Left renal cortex interstitium (tissue), 4 donors: ENCODE results near the gene PUS10. TPM values are rescaled to one million over a fixed set of nuclear protein-coding genes. Genes with fewer than 3 reads are reported as not detected.

Source experiments
- DNase-seq, 4 donors: peaks; one replicate each; pipeline ENCODE4 v3.0.0-alpha.2; 2013; ENCODE audit warnings: low read depth in 4 of 4, low spot score in 2 of 4, missing footprints in 1 of 4
- polyA plus RNA-seq, 4 donors: library from polyadenylated mRNA; unstranded; fragments of 120-200 nt; gene quantifications; one replicate each; pipeline ENCODE4 v1.2.1, GENCODE V29; 2013; ENCODE audit not compliant: insufficient read length in 4 of 4

The PUS10 gene
- polyA plus RNA-seq, 4 donors = 9.8 to 12.1 (median 10.4) TPM

- DNase-seq = no peak
Measured at GRCh38 chr2:60974652-60975051, 43.4 kb downstream of the PUS10 start.

- DNase-seq = no peak
Measured at GRCh38 chr2:60973705-60974104, 44.4 kb downstream of the PUS10 start.

- DNase-seq = no peak
Measured at GRCh38 chr2:60972889-60973656, 45.0 kb downstream of the PUS10 start.

DNA sequence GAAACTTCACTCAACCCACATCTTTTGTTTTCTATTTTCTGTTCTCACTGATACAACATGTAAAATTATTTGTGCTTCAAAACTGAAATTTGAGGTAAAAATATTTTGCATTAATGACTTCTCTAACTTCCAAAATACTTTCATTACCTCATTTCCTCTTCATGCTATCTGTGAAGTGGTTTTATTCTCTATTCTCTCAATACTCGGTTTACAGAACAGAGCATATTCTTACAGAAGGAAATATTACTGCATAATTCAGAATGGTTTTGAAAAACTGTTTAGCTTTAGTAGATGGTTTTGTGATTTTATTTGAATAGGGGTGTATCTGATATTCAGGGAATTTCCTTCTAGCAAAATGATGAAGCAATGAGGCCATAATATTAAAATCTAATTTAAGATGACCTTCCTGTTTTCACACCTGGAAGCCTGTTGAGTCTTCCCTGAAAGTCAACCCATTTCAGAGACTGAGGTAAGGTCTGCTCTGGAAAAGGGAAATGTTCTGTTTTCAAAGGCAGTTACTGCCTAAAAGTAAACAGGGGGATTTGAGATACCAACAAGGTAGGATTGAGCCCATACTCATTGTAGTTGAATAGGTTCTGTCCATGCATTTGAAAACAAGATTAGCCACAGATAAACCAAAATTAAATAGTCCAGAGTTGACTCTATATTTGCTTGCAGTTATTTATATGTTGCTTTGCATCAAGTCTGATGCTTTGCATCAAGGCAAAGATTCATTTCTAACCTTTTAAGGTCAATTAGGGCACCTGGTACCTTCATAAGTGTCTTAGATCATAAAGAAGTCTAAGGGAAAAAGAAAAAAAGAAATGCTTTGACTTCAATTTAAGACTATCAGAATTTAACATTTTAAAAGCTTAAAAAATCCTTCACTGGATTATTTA, 51.3 kb downstream of the PUS10 start:
- no peak for DNase-seq

DNA sequence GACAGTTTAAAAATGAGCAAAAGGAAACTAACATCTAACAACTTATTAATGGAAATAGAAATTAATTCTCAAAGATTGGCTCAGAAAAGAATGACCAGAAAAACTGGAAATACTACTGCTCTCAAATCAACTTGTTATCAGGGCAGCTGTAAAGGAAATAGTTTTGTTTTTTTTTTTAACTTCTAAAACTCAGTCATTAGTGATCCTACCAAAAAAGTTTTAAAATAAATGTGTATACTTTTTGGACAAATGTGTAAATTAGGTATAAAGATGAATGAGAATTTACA, 52.6 kb downstream of the PUS10 start:
- no peak for DNase-seq

DNA sequence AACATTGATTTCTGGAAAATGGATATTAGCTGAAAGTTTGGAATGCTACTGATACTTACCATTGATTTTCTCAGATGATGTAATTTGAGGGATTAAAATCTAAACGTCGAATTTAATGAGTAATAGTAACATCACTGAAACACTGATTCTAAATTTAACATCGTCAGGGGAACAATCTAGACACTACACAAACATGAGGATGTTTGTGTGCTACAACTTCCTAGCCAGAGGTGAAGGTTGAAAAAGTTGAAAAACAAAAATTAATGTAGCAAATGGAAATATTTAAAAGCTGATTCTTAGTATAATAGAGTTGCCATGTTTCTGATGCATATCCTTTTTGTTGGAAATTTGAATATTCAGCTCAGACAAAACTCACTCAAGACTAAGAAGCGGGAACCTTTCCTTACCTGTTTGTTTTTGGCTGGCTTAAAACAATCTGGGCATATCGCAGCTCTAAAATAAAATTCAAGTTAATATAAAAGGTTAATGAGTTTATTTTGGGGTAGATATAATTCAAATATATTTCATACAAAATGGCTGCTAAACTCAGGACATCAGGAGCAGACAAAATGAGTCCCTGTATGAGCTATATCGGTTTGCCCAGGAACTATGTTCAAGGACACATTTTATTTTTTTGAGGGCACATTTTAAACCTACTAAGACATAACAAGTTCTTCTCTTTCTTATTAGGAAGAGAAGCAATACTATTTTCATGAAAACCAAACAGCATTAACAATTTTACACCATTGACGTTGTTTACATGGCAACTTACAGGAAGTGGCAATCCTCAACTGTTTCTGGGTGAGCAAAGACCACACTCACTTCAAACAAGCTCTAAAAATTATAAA, 53.2 kb downstream of the PUS10 start:
- DNase-seq = no peak

- DNase-seq = no peak
Measured at GRCh38 chr2:60963190-60963589, 54.9 kb downstream of the PUS10 start.

DNA sequence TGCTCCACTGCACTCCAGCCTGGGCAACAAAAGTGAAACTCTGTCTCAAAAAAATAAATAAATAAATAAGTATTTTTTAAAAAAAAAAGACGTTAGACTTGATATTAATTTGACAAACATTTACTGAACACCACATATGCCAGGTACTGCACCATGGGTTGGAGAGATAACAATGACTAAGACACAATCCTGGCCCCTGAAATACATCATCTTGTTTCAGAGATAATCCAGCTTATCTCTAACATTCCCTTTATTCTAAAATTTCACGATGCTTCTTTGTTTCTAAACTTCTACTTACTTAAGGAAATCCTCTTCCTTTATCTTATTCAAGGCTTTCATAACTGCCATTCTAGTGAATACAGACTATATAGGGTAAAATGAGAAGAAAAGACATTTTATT, 55.5 kb downstream of the PUS10 start:
- DNase-seq = no peak

- DNase-seq = no peak
Measured at GRCh38 chr2:60961457-60961856, 56.6 kb downstream of the PUS10 start.

- no peak for DNase-seq
Measured at GRCh38 chr2:60960706-60961105, 57.3 kb downstream of the PUS10 start.

GRCh38 chr2:60959501-60959900, 58.6 kb downstream of the PUS10 start:
- DNase-seq = no peak

- no peak for DNase-seq
Measured at GRCh38 chr2:60958800-60959199, 59.3 kb downstream of the PUS10 start.

- DNase-seq = no peak
Measured at GRCh38 chr2:60958361-60958760, 59.7 kb downstream of the PUS10 start.

DNA sequence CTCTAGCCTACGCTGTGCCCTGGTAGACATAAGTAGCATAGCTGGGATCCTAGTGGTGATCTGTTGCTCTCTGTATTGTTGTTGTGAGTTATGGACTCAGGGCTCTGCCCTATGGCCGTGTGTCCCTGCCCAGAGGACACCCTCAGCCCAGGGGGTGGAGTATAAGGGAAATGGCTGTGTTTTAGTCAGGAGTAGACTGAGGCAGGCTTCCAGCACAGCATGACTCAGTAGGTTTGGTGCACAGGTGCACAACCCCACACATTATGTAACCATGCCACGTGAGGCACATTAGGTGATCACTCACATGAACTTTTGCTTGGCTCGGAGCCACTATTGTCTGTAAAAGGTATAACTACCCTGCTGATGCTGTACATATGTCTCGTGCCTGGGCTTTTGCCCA, 60.4 kb downstream of the PUS10 start:
- no peak for DNase-seq

- DNase-seq = no peak
Measured at GRCh38 chr2:60957224-60957623, 60.8 kb downstream of the PUS10 start.

DNA sequence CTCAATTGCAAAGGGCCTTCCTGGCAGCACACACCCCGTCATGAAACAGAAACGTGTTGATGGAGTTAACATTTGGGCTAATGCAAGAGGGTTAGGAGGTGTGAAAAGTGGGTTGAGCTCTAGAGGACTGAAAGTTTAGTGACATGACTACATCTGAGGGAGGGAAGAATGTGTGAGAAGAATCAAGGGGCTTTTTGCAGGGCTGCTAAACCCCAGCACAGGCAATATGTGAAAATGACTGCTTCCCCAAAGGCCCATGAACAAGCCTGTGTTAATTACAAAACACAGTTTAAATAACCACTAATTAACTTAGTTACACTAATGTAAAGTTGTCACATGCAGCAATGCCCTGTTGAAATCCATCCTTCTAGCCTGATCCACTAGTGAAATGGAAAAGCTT, 63.9 kb downstream of the PUS10 start:
- DNase-seq = no peak

- DNase-seq = no peak
Measured at GRCh38 chr2:60948926-60949579, 69.0 kb downstream of the PUS10 start.

- no peak for DNase-seq
Measured at GRCh38 chr2:60948161-60948560, 69.9 kb downstream of the PUS10 start.

DNA sequence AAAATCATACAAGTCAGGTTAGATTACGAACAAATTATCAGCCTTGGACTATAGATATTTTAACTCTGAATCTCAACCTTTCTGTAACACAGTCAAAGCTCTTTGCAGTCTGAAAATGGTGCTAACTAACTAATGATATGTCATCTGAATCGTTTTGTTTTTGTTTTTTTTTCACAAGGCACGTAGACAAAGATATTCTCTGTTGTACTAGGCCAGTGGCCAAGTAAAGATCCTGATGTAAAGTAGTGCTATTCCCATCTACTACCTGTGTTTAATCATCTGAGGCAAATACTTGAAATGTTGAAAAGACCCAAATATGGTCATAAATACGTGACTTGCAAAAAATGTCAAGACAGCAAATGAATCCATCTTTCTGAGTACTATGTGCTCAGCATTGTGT, 71.0 kb downstream of the PUS10 start:
- no peak for DNase-seq

GRCh38 chr2:60945341-60945740, 72.7 kb downstream of the PUS10 start:
- DNase-seq = no peak

DNA sequence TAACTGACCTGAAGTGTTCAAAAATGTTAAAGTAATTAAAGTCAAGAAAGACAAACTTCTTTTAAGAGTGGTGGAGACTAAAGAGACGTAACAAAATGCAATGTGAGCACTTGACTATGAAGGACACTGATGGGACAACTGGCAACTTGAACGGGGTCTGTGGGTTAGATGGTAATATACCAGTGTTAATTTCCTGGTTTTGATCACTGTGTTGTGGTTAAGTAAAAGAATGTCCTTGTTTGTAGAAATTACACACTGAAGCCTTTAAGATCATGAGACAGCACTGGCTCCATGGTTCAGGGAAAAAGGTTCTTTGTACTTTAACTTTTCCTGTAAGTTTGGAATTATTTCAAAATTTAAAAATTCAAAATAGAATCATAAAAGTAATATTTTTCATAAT, 78.4 kb downstream of the PUS10 start:
- no peak for DNase-seq
